ENCODE measurements around the gene ZKSCAN1.

GRCh38 chr7:100071018-100071723, 55.8 kb downstream of the ZKSCAN1 start:
- TF ChIP-seq POLR2A (IDR thresholded peaks at IDR 0.05) (no peak), CTCF (IDR thresholded peaks at IDR 0.05) (no peak), POLR2AphosphoS5 (IDR thresholded peaks at IDR 0.05) (no peak), EP300 (IDR thresholded peaks at IDR 0.05) (no peak)
